ENCODE measurements around the gene TSPAN13. TPM values are rescaled to one million over a fixed set of nuclear protein-coding genes. Genes with fewer than 3 reads are reported as not detected.

TSPAN13 gene
- total and polyA plus RNA-seq, 2 of the 8 experiments (the other 6 are each of a cell fraction or from before 2014, with no cell fraction given): 15.3 to 28.1 TPM

GRCh38 chr7:16764942-16765341, 11.4 kb downstream of the TSPAN13 start:
- no peak overlapping the region for H3K4me2 ChIP-seq (ENCODE audit: insufficient read depth in 1 of 2, low read depth in 2 of 2, low read length in 2 of 2)
- no peaks in the 10 kb centered on the region for H3K4me1 ChIP-seq (replicated peaks in 1 of 4; ENCODE audit: control insufficient read depth in 3 of 4, insufficient read depth in 4 of 4, low read length in 3 of 4)
- no peak overlapping the region for H3K56ac ChIP-seq (replicated peaks; ENCODE audit: insufficient read length, low read depth, low read length)
- H2BK5ac ChIP-seq (ENCODE audit: low read depth, low read length): no peak overlapping the region
- H3K9ac ChIP-seq (replicated peaks in 1 of 4; ENCODE audit: extremely low read depth in 1 of 4, low read depth in 3 of 4, low read length in 3 of 4): no peak overlapping the region
- DNase-seq (ENCODE audit: low read depth in 1 of 2, low spot score in 2 of 2) (no peak), FAIRE-seq (no peak)
- H3K4ac ChIP-seq (replicated peaks; ENCODE audit: insufficient read length, low read depth, low read length): no peak overlapping the region
- no peak overlapping the region for H4K91ac ChIP-seq (replicated peaks; ENCODE audit: insufficient read length, low read length)
- no peak overlapping the region for H3K23ac ChIP-seq (ENCODE audit: insufficient read length)
- no peaks in the 10 kb centered on the region for H3K23me2 ChIP-seq (ENCODE audit: low read depth, low read length)
- POLR2A ChIA-PET (ENCODE audit: partially characterized antibody): no interaction called here
- no peak overlapping the region for H2BK12ac ChIP-seq (ENCODE audit: low read depth, low read length)
- H4K5ac ChIP-seq (ENCODE audit: insufficient read length, low read depth, low read length): no peak overlapping the region
- no peak overlapping the region for H3K4me3 ChIP-seq (ENCODE audit: extremely low read depth in 1 of 4, insufficient read depth in 2 of 4, low read depth in 3 of 4, low read length in 4 of 4)
- no peak overlapping the region for H3K18ac ChIP-seq (ENCODE audit: extremely low read depth, low read length)
- CTCF ChIA-PET (ENCODE audit: partially characterized antibody): interaction anchor here (2.1 kb wide), 1 partner anchor 35 kb away, joined by 5 read pairs; no protein-coding TSS in a partner anchor
- WGBS, 2 experiments (ENCODE audit: extremely low coverage in 1 of 2, insufficient coverage in 1 of 2, insufficient read length in 1 of 2, insufficient replicate concordance in 2 of 2, low coverage in 1 of 2, low lambda C conversion rate in 2 of 2, missing lambda C conversion rate in 1 of 2): 88% methylated on average over 3 of the region's 3 CpGs; no CpG with 5 or more reads in 1 of the 2 experiments
- H3K27ac ChIP-seq (ENCODE audit: low read depth, low read length): no peak overlapping the region
- no peak overlapping the region for H2AK5ac ChIP-seq (ENCODE audit: low read depth, low read length)
- H2AFZ ChIP-seq (ENCODE audit: low read length): no peak overlapping the region
- TF ChIP-seq POLR2A (IDR thresholded peaks at IDR 0.05; ENCODE audit: control extremely low read depth in 1 of 2, low read depth in 2 of 2, low read length in 2 of 2) (no peak), SIN3A (conservative IDR thresholded peaks at IDR 0.05 in 1 of 2, IDR thresholded peaks at IDR 0.05 in 1 of 2; ENCODE audit: low read depth in 1 of 2, low read length in 2 of 2) (no peak)
- no peaks in the 10 kb centered on the region for H3K36me3 ChIP-seq (ENCODE audit: control insufficient read depth in 2 of 4, insufficient read depth in 4 of 4, low read length in 3 of 4)
- no peak overlapping the region for H2BK120ac ChIP-seq (replicated peaks; ENCODE audit: low read depth, low read length)
- H3K14ac ChIP-seq (ENCODE audit: insufficient read length): no peak overlapping the region
- no peaks in the 10 kb centered on the region for H4K20me1 ChIP-seq (replicated peaks in 1 of 2; ENCODE audit: control insufficient read depth in 1 of 2, insufficient read depth in 2 of 2, low read length in 2 of 2)
- H2BK20ac ChIP-seq (ENCODE audit: low read length): no peak overlapping the region
- H3K79me1 ChIP-seq (ENCODE audit: low read depth, low read length): no peaks in the 10 kb centered on the region
- no peak overlapping the region for H2BK15ac ChIP-seq (ENCODE audit: low read length)
- H4K8ac ChIP-seq (ENCODE audit: extremely low read depth, insufficient read depth, low read length): no peak overlapping the region
- H3K27me3 ChIP-seq (replicated peaks in 1 of 4; ENCODE audit: control insufficient read depth in 3 of 4, extremely low read depth in 1 of 4, insufficient read depth in 3 of 4, low read length in 3 of 4): no peaks in the 10 kb centered on the region
- H3K9me3 ChIP-seq (ENCODE audit: insufficient read depth in 2 of 2, low read depth in 1 of 2, low read length in 1 of 2): no peaks in the 10 kb centered on the region
- H3K79me2 ChIP-seq (ENCODE audit: control insufficient read depth in 1 of 2, insufficient read depth in 2 of 2, low read length in 2 of 2): peaks cover 0 to 27% of the 10 kb centered on the region in 2 experiments; a peak in 2 of 4 replicates
